Upper lobe of left lung (tissue), 6 donors: ENCODE results near the gene SYT5. TPM values are rescaled to one million over a fixed set of nuclear protein-coding genes. Genes with fewer than 3 reads are reported as not detected.

Source experiments
- ATAC-seq, 2 donors: fragments of 200-7000 bp; cut with Tn5 transposase; one replicate each; pipeline ENCODE4 v1.9.1; 2022; ENCODE audit warnings: mild to moderate bottlenecking in 2 of 2, moderate library complexity in 2 of 2; ENCODE audit not compliant: low FRiP score in 2 of 2
- DNase-seq, 2 donors: peaks; one replicate each; pipeline ENCODE4 v3.0.0-alpha.2; 2019 to 2020
- H3K27ac ChIP-seq, 4 donors: fragments of 200-600 bp; sonication (generic); one replicate each; pipeline ENCODE4 v1.5.1; 2016 to 2019
- H3K27me3 ChIP-seq, 4 donors: fragments of 200-600 bp; sonication (generic); one replicate each; pipeline ENCODE4 v1.5.1; 2017 to 2019
- H3K36me3 ChIP-seq, 4 donors: fragments of 200-600 bp; sonication (generic); one replicate each; pipeline ENCODE4 v1.5.1; 2016 to 2019
- H3K4me1 ChIP-seq, 4 donors: fragments of 200-600 bp; sonication (generic); one replicate each; pipeline ENCODE4 v1.5.1; 2018 to 2019
- H3K4me3 ChIP-seq, 4 donors: fragments of 200-600 bp; sonication (generic); one replicate each; pipeline ENCODE4 v1.5.1; 2017 to 2019; ENCODE audit warnings: mild to moderate bottlenecking in 2 of 4, moderate library complexity in 1 of 4
- H3K9me3 ChIP-seq, 4 donors: fragments of 200-600 bp; sonication (generic); one replicate each; pipeline ENCODE4 v1.5.1; 2018 to 2019
- CTCF ChIP-seq, 6 experiments: fragments of 450-650 bp in 4 of 6; fragments of 200-600 bp in 2 of 6; sonication (generic) in 2 of 6; IDR thresholded peaks; one replicate each; pipeline ENCODE4 v1.5.1; 2016 to 2019; ENCODE audit warnings: antibody characterized with exemption in 6 of 6
- EP300 ChIP-seq, 4 donors: sonication (generic); formaldehyde crosslinking; IDR thresholded peaks; one replicate each; pipeline ENCODE4 v1.5.1; 2017; ENCODE audit warnings: antibody characterized with exemption in 4 of 4, control low read depth in 2 of 4
- POLR2A ChIP-seq, 4 donors: fragments of 450-650 bp; IDR thresholded peaks; one replicate each; pipeline ENCODE4 v1.5.1; 2016 to 2017; ENCODE audit warnings: antibody characterized with exemption in 4 of 4, mild to moderate bottlenecking in 2 of 4
- POLR2AphosphoS5 ChIP-seq, 2 donors: sonication (generic); formaldehyde crosslinking; IDR thresholded peaks; one replicate each; pipeline ENCODE4 v1.5.1; 2017; ENCODE audit warnings: antibody characterized with exemption in 2 of 2
- WGBS, 2 donors: methylation state at CpG; one replicate each; pipeline ENCODE4 v1.1.5; 2017 to 2018; 5-methylcytosine and 5-hydroxymethylcytosine counted together
- total RNA-seq, 6 donors: library from RNA; depleted of rRNA in 4 of 6; stranded (reverse); fragments of >200 nt in 4 of 6; gene quantifications; one replicate each; pipeline versions ENCODE4 v1.1.0 to v1.2.1, GENCODE V29; 2016 to 2021
- donor health status: DM: no; HTN: no; CAD: no; lungs with moderate emphysema.
- donor health status: DM: no; HTN: yes; CAD: no; lungs with severe emphysema.

Gene SYT5
- under 1 TPM in 2 of 6 donors, not detected in 4; 0.11 to 0.91 TPM for total RNA-seq

GRCh38 chr19:55179606-55180484, at the start of gene SYT5:
SYT5 (minus strand) TSS chr19:55180289; CDS start chr19:55179041, 1,248 bp downstream.
- Histone ChIP-seq H3K36me3 (no peaks in the 10 kb centered on the region), H3K9me3 (peaks cover 0 to 3% (median 0%) of the 10 kb centered on the region in 4 donors), H3K27me3 (peaks cover 0 to 64% (median 38%) of the 10 kb centered on the region in 4 donors), H3K27ac (no peak within 1 kb of the TSS), H3K4me1 (peaks cover 10 to 17% (median 14%) of the 10 kb centered on the region in 4 donors), H3K4me3 (peak within 1 kb of the TSS in 3 of 4 donors; percentile 19 to 37 (median 24))
- ATAC-seq (peak; percentile 63 to 83), DNase-seq (peak in 1 of 2 donors; percentile 91)
- no peak for TF ChIP-seq POLR2AphosphoS5 (IDR thresholded peaks at IDR 0.05)
- TF ChIP-seq POLR2A (IDR thresholded peaks at IDR 0.05), result no peak
- TF ChIP-seq EP300 (IDR thresholded peaks at IDR 0.05), result no peak
- TF ChIP-seq CTCF (IDR thresholded peaks at IDR 0.05), result no peak
- 3 to 5% methylated on average over 28 to 36 of the region's 68 CpGs for WGBS, 2 donors

GRCh38 chr19:55229789-55230182, 49.7 kb upstream of the SYT5 start:
- Histone ChIP-seq H3K9me3 (no peaks in the 10 kb centered on the region), H3K27me3 (no peaks in the 10 kb centered on the region), H3K27ac (no peak overlapping the region), H3K36me3 (peaks cover 16 to 87% (median 72%) of the 10 kb centered on the region in 4 donors), H3K4me3 (no peak overlapping the region), H3K4me1 (no peaks in the 10 kb centered on the region)
- 86 to 87% methylated on average over 4 to 12 of the region's 17 CpGs for WGBS, 2 donors
- peak in 1 of 2 donors; percentile 82 for DNase-seq
- no peak for ATAC-seq
- no peak for TF ChIP-seq POLR2A (IDR thresholded peaks at IDR 0.05)
- TF ChIP-seq EP300 (IDR thresholded peaks at IDR 0.05), result no peak
- TF ChIP-seq CTCF (IDR thresholded peaks at IDR 0.05), result no peak

DNA sequence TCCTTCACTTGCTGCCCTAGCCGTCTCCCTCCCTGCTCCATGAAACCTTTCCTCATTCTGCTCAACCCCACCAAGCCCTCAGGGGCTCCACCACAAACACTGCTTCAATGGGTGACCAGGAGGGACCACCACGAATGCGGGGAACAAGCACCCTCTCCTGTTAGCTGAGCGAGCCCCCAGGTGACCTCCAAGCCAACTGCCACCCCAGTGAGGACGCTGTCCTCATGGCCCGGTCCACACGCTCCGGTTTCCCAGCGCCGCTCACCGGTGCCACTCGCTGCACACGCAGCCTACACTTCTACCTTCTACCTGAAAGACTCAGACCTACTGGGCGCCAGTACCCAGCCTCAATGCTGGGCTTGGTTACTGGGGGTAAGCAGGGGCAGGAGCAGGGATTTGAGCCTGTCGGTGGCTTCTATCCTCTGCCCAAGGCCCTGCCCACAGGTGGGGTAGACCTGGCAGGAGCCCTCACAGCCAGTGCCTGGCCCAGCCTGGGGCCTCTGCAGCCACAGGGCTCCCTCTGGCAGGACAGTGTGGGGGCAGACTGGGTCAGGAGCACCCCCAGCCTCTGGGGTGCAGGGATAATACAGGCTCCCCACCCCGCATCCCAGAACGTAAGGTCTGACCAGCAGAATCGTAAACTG, 49.2 kb upstream of the SYT5 start:
- no peaks in the 10 kb centered on the region for H3K4me1 ChIP-seq
- no peaks in the 10 kb centered on the region for H3K9me3 ChIP-seq
- DNase-seq, result peak in 1 of 2 donors; percentile 70
- 97% methylated on average over 14 to 18 of the region's 18 CpGs for WGBS, 2 donors
- peaks cover 16 to 82% (median 68%) of the 10 kb centered on the region in 4 donors for H3K36me3 ChIP-seq
- no peak for ATAC-seq
- H3K4me3 ChIP-seq, result no peak overlapping the region
- no peaks in the 10 kb centered on the region for H3K27me3 ChIP-seq
- TF ChIP-seq EP300 (IDR thresholded peaks at IDR 0.05), result no peak
- no peak for TF ChIP-seq CTCF (IDR thresholded peaks at IDR 0.05)
- no peak for TF ChIP-seq POLR2A (IDR thresholded peaks at IDR 0.05)
- no peak for TF ChIP-seq POLR2AphosphoS5 (IDR thresholded peaks at IDR 0.05)
- no peak overlapping the region for H3K27ac ChIP-seq

DNA sequence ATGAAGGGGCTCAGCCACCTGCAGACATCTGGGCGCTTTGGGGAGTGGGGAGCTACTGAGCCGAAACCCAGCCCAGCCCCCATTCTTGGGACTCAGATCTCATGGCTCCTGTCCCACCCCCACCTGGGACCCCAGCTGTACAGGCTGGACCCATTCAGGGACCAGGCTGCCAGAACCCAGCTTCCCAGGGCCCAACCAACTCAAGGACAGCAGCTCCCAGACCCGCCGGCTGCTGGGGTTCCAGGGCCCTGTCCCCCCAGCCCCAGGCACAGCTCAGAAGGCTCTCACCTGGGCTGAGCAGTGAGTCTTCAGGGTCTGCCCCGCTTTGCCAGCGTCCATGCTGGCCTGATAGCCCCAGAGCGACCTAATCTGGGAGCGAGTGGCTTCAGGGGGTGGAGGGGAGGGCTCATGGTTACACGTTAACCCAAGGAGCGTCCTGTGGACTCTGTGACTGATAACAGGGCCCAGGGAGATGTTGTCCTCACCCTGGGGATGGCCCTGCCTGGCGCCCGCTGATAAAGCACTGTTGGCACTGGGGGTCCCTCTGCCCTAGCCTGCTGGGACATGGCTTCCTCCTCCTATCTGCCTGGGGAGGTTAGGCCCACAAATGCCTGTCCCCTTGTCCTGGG, 48.4 kb upstream of the SYT5 start, which contains the start of gene TMEM86B:
TSS of gene TMEM86B (minus strand) at position 361 of the 629 bp plus-strand sequence. CDS start at position 339, 22 bp downstream.
- H3K4me1 ChIP-seq, result no peaks in the 10 kb centered on the region
- DNase-seq (peak in 1 of 2 donors; percentile 52), ATAC-seq (no peak)
- H3K9me3 ChIP-seq, result no peaks in the 10 kb centered on the region
- WGBS, 2 donors, result 86 to 88% methylated on average over 6 to 11 of the region's 12 CpGs
- H3K27me3 ChIP-seq, result no peaks in the 10 kb centered on the region
- TF ChIP-seq POLR2AphosphoS5 (IDR thresholded peaks at IDR 0.05) (no peak), CTCF (IDR thresholded peaks at IDR 0.05) (no peak), POLR2A (IDR thresholded peaks at IDR 0.05) (no peak), EP300 (IDR thresholded peaks at IDR 0.05) (no peak)
- peaks cover 16 to 75% (median 63%) of the 10 kb centered on the region in 4 donors for H3K36me3 ChIP-seq
- no peak within 1 kb of the TSS for H3K27ac ChIP-seq
- H3K4me3 ChIP-seq, result no peak within 1 kb of the TSS
